Stimulated activated CD4-positive, alpha-beta T cell treated with anti-CD3 and anti-CD28 coated beads, Interleukin-12 subunit alpha, Interleukin-12 subunit beta, amount 100 ng/mL, for 4 hours (primary cell): ENCODE results near the gene EIF2S3.
"Not testable (repeated sequence)": the region's sequence is repeated elsewhere in the genome, so short reads cannot be mapped to it uniquely, and the experiment has no call there.

Experiments
- DNase-seq: peaks from one replicate; pipeline ENCODE4 v3.0.0-alpha.2; 2020

Gene EIF2S3

GRCh38 chrX:24054182-24055042 is at the start of gene EIF2S3:
Gene EIF2S3 (plus strand): TSS chrX:24054956. CDS start chrX:24054969, 13 bp downstream.
- peak; percentile 73 for DNase-seq

GRCh38 chrX:24005028-24005427 is 49.7 kb upstream of the EIF2S3 start:
- DNase-seq, result no peak

DNA sequence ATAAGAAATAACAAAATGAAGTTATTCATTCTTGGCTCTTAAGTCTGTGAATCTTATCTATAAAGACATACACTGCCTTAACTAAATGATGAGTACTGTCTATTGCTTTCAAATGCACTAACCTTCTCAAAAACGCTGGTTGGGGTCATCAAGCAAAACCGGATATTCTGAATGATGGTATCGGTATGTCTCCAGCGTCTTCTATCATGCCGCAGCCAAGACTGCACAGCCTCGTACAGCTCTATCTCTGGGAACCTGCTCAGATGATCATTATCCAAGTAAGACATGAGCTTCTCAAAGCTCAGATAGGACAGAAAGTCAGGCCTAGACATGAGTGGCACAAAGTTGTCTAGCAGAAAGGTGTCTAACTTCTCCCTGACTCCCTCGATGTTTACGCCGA is 48.9 kb upstream of the EIF2S3 start:
- DNase-seq, result no peak

- no peak for DNase-seq
Measured at GRCh38 chrX:24012266-24012665, 42.5 kb upstream of the EIF2S3 start.

GRCh38 chrX:24014388-24015018 is 40.3 kb upstream of the EIF2S3 start:
- peak; percentile 23 for DNase-seq

- DNase-seq, result no peak
Measured at GRCh38 chrX:24017674-24018073, 37.1 kb upstream of the EIF2S3 start.

- DNase-seq, result no peak
Measured at GRCh38 chrX:24018809-24019208, 35.9 kb upstream of the EIF2S3 start.

DNA sequence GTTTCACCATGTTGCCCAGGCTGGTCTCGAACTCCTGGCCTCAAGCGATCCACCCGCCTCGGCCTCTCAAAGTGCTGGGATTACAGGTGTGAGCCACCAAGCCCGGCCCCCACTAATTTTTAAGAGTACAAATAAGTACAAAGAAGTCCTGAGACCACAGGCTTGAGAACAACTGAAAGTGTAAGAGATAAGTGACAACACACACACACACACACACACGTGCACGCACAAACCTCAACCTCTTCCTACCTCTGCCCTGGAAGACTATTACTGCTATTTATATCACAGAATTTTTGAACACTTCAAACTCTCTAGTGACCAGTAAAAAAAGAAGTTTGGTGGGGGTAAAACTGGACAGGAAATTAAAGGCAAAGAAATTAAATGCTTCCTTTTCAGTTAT is 35.3 kb upstream of the EIF2S3 start:
- no peak for DNase-seq

- no peak for DNase-seq
Measured at GRCh38 chrX:24020306-24020876, 34.4 kb upstream of the EIF2S3 start.

GRCh38 chrX:24023544-24023943 is 31.2 kb upstream of the EIF2S3 start:
- no peak for DNase-seq

GRCh38 chrX:24023972-24024669 is 30.6 kb upstream of the EIF2S3 start:
- no peak for DNase-seq

GRCh38 chrX:24024819-24025740 is 29.7 kb upstream of the EIF2S3 start:
- DNase-seq, result peak; percentile 80

DNA sequence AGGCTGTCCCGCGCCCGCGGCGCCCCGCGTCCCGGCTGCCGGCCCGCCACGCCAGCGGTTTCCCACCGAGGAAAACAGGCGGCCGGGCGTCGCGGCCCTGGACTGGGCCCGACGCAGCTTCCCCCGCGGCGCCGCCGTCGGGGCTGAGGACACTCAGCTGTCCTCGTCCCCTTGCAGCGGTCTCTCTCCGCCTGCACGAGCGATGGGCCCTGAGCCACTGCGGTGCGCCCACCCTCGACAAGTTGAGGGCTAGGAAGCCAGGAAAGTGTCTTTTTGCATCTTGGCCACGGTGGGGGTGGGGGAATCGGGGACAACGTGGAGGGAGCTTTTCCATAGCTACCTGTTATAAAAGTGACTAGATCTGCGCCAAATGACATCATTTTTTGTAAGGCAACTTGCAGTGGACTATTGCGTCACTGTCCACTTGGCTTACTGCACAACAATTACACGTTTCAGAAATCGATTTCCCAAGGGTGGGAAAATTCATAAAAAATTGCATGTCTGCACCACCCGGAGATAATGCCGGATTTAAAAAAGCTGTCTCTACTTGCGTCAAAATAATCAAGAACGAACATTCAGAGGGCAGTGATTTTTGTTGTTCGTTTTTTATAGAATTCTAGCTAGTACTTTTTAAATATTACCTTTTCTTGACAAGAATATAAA is 28.9 kb upstream of the EIF2S3 start:
- no peak for DNase-seq

GRCh38 chrX:24026432-24026831 is 28.3 kb upstream of the EIF2S3 start:
- DNase-seq, result no peak

DNA sequence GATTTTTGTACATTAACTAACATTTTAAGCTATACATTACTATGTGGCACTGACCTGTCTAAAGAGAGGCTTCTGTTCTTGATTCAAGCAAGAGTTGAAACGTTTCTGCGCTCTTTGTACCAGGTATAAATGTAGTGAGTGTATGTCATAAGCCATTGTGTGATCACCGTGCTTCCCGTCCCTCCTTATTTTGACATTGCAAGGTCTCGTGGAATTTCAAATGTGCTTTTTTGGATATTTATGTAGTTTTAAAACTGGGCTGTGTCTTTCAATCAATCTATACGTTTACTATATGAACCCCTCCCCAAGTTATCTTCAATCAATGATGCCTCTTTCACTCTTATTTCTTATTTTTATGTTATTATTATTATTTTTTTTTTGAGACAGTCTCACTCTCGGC is 27.7 kb upstream of the EIF2S3 start, which contains the start of gene KLHL15:
Gene KLHL15 (minus strand): TSS at position 101 of the 400 bp plus-strand sequence. CDS start 20,493 bp downstream, outside the sequence.
- no peak for DNase-seq

GRCh38 chrX:24027985-24028384 is 26.8 kb upstream of the EIF2S3 start:
- no peak for DNase-seq

DNA sequence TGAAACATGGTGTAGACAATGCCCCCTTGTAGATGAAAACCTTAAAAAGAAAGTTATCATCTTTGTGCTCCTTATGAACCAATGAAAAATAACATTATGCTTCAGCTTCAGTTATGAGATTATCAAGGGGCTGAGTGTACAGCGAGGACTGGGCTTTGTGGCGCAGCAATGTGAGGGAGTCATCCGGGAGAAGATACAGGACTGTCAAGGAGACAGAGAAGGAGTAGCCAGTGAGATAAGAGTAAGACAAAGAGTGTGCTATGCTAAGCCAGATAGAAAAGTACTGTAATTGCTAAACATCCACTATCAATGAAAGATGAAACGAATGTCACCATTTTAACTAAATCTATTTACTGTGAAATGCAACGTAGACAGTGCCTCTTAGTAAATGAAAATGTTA is 24.2 kb upstream of the EIF2S3 start:
- no peak for DNase-seq

DNA sequence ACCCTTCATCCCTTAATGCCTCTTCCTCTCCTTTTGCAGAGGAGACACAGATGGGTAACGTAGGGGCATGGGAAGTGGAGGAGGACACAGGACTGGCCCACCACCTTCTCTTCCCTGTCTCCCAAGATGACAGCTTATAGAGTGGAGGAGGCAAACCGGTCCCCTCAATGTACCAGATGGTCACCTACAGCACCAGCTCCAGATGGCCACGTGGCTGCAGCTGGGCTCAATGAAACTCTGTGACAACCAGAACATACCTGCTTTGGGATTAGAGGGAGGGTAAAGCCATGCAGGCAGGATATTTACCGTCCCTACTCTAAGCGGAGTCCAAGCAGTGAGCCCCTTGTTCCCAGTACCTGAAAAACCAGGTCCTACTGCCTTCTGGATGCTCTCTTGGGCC is 20.3 kb upstream of the EIF2S3 start:
- no peak for DNase-seq

DNA sequence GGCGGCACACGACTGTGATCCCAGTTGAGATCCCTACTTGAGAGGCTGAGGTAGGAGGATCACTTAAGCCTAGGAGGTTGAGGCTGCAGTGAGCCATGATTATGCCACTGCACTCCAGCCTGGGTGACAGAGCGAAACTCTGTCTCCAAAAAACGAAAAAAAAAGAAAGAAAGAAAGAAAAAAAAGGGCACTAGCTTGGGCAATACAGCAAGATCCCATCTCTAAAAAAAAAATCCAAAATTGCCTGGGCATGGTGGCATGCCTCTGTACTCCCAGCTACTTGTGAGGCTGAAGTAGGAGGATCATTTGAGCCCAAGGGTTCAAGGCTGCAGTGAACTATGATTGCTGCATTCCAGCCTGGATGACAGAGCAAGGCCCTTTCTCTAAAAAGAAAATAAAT is 17.0 kb upstream of the EIF2S3 start:
- DNase-seq, result no peak

GRCh38 chrX:24046060-24046459 is 8.7 kb upstream of the EIF2S3 start:
- not testable (repeated sequence) for DNase-seq

- DNase-seq, result not testable (repeated sequence)
Measured at GRCh38 chrX:24049643-24050042, 5.1 kb upstream of the EIF2S3 start.
